Astrocyte (in vitro differentiated cells and primary cell): ENCODE results near the gene UBAC2.

Experiments
- CTCF ChIP-seq: IDR thresholded peaks from 2 replicates; pipeline ENCODE4 v1.5.1; 2011; ENCODE audit warnings: low read depth, mild to moderate bottlenecking, inconsistent platforms, low read length, moderate library complexity; ENCODE audit not compliant: insufficient read depth
- EZH2 ChIP-seq: IDR thresholded peaks from 2 replicates; pipeline ENCODE4 v1.6.1; 2012; ENCODE audit warnings: mild to moderate bottlenecking, low read length, inconsistent platforms; ENCODE audit not compliant: insufficient read depth

- no peak for TF ChIP-seq CTCF
- no peak for TF ChIP-seq EZH2
Measured at GRCh38 chr13:99301913-99302636, 101.4 kb downstream of the UBAC2 start.
